Common myeloid progenitor, CD34-positive (primary cell): Measurements from ENCODE around the gene PSMB4.
"Not testable (repeated sequence)": the region's sequence is repeated elsewhere in the genome, so short reads cannot be mapped to it uniquely, and the experiment has no call there.

Experiments
- CTCF ChIA-PET: fragments of 350-600 bp; sonication (Branson Sonifier 250); formaldehyde crosslinking; loops from one replicate; lab custom pipeline; 2021; ENCODE audit warnings: antibody characterized with exemption; lab: Charles Lee
- POLR2A ChIA-PET: fragments of 350-600 bp; sonication (Branson Sonifier 250); formaldehyde crosslinking; loops from one replicate; lab custom pipeline; 2021; ENCODE audit warnings: antibody characterized with exemption; lab: Charles Lee
- DNase-seq, 3 donors: peaks; one replicate each; pipeline versions ENCODE4 v3.0.0 to v3.0.0-alpha.2; 2013
- H3K27ac ChIP-seq, 2 experiments: 1 replicate in 1 of 2; 2 replicates in 1 of 2; pipeline ENCODE4 v1.7.0; 2013; ENCODE audit warnings: inconsistent platforms in 2 of 2, low read length in 2 of 2, mild to moderate bottlenecking in 2 of 2, low read depth in 1 of 2, moderate library complexity in 1 of 2; ENCODE audit not compliant: severe bottlenecking in 2 of 2, insufficient read depth in 1 of 2, poor library complexity in 1 of 2
- H3K27me3 ChIP-seq, 5 experiments: replicated peaks in 2 of 5; 1 replicate in 3 of 5; 2 replicates in 2 of 5; pipeline versions ENCODE4 v1.6.1 to v1.7.0; 2013; ENCODE audit warnings: low read length in 4 of 5, mild to moderate bottlenecking in 2 of 5, moderate library complexity in 2 of 5, inconsistent platforms in 1 of 5; ENCODE audit not compliant: insufficient read depth in 5 of 5, control insufficient read depth in 4 of 5
- H3K36me3 ChIP-seq, 4 experiments: 1 replicate in 2 of 4; 2 replicates in 2 of 4; pipeline versions ENCODE4 v1.6.1 to v1.7.0; 2013; ENCODE audit warnings: low read length in 3 of 4, control low read depth in 1 of 4, mild to moderate bottlenecking in 1 of 4; ENCODE audit not compliant: control insufficient read depth in 4 of 4, insufficient read depth in 4 of 4
- H3K4me1 ChIP-seq, 4 experiments: 1 replicate in 3 of 4; 2 replicates in 1 of 4; pipeline versions ENCODE4 v1.6.1 to v1.7.1; 2013; ENCODE audit warnings: low read length in 3 of 4, mild to moderate bottlenecking in 3 of 4, control low read depth in 1 of 4, inconsistent platforms in 1 of 4, moderate library complexity in 1 of 4; ENCODE audit not compliant: control insufficient read depth in 4 of 4, insufficient read depth in 4 of 4; ENCODE audit errors: control extremely low read depth in 1 of 4
- H3K4me3 ChIP-seq, 7 experiments: 1 replicate in 4 of 7; 2 replicates in 3 of 7; pipeline versions ENCODE4 v1.5.1 to v1.7.0; 2013; ENCODE audit warnings: mild to moderate bottlenecking in 7 of 7, low read length in 6 of 7, moderate library complexity in 6 of 7, inconsistent platforms in 2 of 7, low read depth in 2 of 7, control low read depth in 1 of 7; ENCODE audit not compliant: insufficient read depth in 4 of 7, control insufficient read depth in 1 of 7; ENCODE audit errors: extremely low read depth in 1 of 7
- H3K9me3 ChIP-seq, 5 experiments: 1 replicate in 4 of 5; 2 replicates in 1 of 5; pipeline versions ENCODE4 v1.6.1 to v1.7.1; 2013; ENCODE audit warnings: low read length in 4 of 5, mild to moderate bottlenecking in 2 of 5, inconsistent platforms in 1 of 5, low read depth in 1 of 5, moderate library complexity in 1 of 5; ENCODE audit not compliant: control insufficient read depth in 4 of 5, insufficient read depth in 2 of 5; ENCODE audit errors: control extremely low read depth in 1 of 5
- WGBS: methylation state at CpG from one replicate; pipeline ENCODE4 v1.1.5; 2013; ENCODE audit not compliant: insufficient coverage; 5-methylcytosine and 5-hydroxymethylcytosine counted together

The PSMB4 gene

DNA sequence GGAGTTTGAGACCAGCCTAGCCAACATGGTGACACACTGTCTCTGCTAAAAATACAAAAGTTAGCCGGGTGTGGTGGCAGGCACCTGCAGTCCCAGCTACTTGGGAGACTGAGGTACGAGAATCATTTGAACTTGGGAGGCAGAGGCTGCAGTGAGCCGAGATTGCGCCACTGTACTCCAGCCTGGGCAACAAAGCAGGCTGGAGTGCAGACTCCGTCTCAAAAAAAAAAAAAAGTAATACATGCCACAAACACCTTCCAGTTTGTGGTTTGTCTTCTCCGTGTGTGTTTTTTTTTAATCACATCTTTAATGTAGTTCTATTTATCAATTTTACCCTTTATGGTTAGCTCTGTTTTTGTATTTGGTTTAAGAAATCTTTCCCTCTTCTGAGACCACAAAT is 37.6 kb downstream of the PSMB4 start:
- WGBS, result 96% methylated on average over 3 of the region's 6 CpGs
- no peak overlapping the region for H3K27ac ChIP-seq
- no peaks in the 10 kb centered on the region for H3K9me3 ChIP-seq
- H3K4me3 ChIP-seq, result no peak overlapping the region
- H3K36me3 ChIP-seq, result peaks cover 9 to 40% (median 17%) of the 10 kb centered on the region in 4 experiments
- H3K4me1 ChIP-seq, result peaks cover 0 to 9% (median 0%) of the 10 kb centered on the region in 4 experiments
- DNase-seq, result no peak
- no peaks in the 10 kb centered on the region for H3K27me3 ChIP-seq
- ChIA-PET POLR2A (interaction anchor here (0.6 kb wide), 1 partner anchor 317 kb away, joined by 3 read pairs; no protein-coding TSS in a partner anchor), CTCF (interaction anchor here (0.8 kb wide), 1 partner anchor 13 kb away, joined by 3 read pairs; no protein-coding TSS in a partner anchor)

DNA sequence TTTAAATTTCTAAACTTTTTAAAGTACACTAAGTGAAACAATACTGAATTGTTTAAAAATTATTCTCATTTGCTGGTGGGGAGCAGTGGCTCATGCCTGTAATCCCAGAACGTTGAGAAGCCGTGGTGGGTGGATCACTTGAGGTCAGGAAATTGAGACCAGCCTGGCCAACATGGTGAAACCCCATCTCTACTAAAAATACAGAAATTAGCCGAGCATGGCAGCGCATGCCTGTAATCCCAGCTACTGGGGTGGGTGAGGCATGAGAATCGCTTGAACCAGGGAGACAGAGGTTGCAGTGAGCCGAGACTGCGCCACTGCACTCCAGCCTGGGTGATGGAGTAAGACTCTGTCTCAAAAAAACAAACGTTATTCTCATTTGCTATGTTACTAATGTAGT is 38.0 kb downstream of the PSMB4 start:
- not testable (repeated sequence) for H3K27me3 ChIP-seq, H3K27ac ChIP-seq, H3K9me3 ChIP-seq, H3K4me1 ChIP-seq, H3K4me3 ChIP-seq, DNase-seq
- POLR2A ChIA-PET, result interaction anchor here (0.6 kb wide), 1 partner anchor 317 kb away, joined by 3 read pairs; no protein-coding TSS in a partner anchor
- CTCF ChIA-PET, result interaction anchor here (0.7 to 0.8 kb wide), 2 partner anchors 13 to 81 kb away, joined by 3 read pairs; no protein-coding TSS in a partner anchor
- H3K36me3 ChIP-seq, result peaks cover 9 to 41% (median 18%) of the 10 kb centered on the region in 4 experiments
- WGBS, result 100% methylated on average over 1 of the region's 8 CpGs

DNA sequence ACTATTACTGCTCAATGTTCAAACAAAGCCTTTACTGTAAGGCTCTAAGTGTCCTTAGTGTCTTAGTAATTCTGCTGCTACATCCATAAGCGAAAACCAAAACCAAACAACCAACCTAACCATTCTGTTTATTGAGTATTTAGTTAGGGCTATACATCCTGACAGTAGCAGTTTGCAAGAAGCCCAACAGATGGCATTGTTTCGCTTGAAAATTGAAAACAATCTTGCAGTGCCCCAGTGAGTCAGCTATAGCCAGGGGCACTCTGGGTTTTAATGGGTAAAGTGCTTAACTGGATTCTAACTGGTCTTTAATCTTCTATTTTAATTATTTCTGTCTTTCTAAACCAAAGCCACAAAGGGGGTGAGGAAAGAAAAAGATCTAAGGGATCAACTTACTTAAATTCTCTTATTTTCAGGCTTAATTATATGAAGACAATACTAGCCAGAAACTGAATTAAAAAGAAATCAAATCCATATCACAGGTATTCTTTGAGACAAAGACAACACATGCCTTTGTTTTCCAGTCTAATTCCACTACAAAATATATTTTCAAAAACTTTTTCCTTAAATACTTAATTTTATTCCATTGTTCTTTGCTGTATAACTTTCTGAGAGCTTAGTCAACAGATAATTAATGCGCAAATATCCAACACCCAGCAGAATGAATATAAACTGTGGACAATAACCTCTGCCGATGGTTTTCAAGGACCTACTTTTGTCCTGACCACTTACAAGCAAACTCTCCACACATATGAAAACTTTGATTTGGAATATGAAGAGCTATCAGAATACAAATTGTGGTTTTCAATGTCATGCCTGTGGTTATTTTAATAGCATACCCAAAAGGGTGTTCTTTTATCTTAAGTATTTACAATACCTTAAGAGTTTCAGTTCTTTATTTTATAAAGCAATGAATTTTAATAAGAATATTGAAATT is 44.7 kb downstream of the PSMB4 start:
- POLR2A ChIA-PET, result no interaction called here
- peaks cover 7 to 25% (median 14%) of the 10 kb centered on the region in 4 experiments for H3K36me3 ChIP-seq
- H3K27ac ChIP-seq, result no peak overlapping the region
- no peak overlapping the region for H3K4me3 ChIP-seq
- peak; percentile 76 to 90 (median 88) for DNase-seq
- WGBS, result 0% methylated on average over 1 of the region's 4 CpGs
- CTCF ChIA-PET, result interaction anchor here (0.8 to 1.5 kb wide), 14 partner anchors 10 to 392 kb away, joined by 3 to 6 read pairs (median 4); partner anchors contain the start of gene POGZ
- no peaks in the 10 kb centered on the region for H3K9me3 ChIP-seq
- peaks cover 0 to 11% (median 2%) of the 10 kb centered on the region in 4 experiments for H3K4me1 ChIP-seq
- H3K27me3 ChIP-seq, result no peaks in the 10 kb centered on the region

DNA sequence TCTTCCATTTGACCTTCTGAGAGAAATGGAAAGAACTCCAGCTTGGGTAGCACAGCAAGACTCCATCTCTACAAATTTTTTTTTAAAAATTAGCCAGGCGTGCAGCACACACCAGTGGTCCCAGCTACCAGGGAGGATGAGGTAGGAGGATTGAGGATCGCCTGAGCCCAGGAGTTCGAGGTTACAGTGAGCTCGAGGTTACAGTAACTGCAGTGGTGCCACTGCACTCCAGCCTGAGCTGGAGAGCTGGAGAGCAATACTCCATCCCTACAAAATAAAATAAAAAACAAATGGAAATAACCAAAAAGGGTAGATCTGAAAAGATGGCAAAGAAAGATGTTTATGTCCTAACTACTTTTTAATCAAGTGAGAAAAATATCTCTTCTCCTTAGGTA is 45.4 kb downstream of the PSMB4 start:
- CTCF ChIA-PET, result interaction anchor here (1.0 to 1.5 kb wide), 10 partner anchors 9 to 392 kb away, joined by 3 to 6 read pairs (median 4); partner anchors contain the start of gene POGZ
- H3K4me1 ChIP-seq, result peaks cover 0 to 11% (median 2%) of the 10 kb centered on the region in 4 experiments
- no peaks in the 10 kb centered on the region for H3K9me3 ChIP-seq
- DNase-seq, result no peak
- peaks cover 4 to 22% (median 15%) of the 10 kb centered on the region in 4 experiments for H3K36me3 ChIP-seq
- POLR2A ChIA-PET, result no interaction called here
- no peaks in the 10 kb centered on the region for H3K27me3 ChIP-seq
- H3K27ac ChIP-seq, result no peak overlapping the region
- H3K4me3 ChIP-seq, result no peak overlapping the region
- WGBS, result 92% methylated on average over 2 of the region's 4 CpGs

GRCh38 chr1:151447696-151448095 is 48.3 kb downstream of the PSMB4 start:
- Histone ChIP-seq H3K4me1 (peaks cover 0 to 11% (median 0%) of the 10 kb centered on the region in 4 experiments), H3K4me3 (no peak overlapping the region), H3K9me3 (no peaks in the 10 kb centered on the region), H3K36me3 (peaks cover 0 to 6% (median 4%) of the 10 kb centered on the region in 4 experiments), H3K27me3 (no peaks in the 10 kb centered on the region), H3K27ac (no peak overlapping the region)
- 100% methylated on average over 2 of the region's 2 CpGs for WGBS
- POLR2A ChIA-PET, result no interaction called here
- DNase-seq, result no peak
- CTCF ChIA-PET, result interaction anchor here (0.6 to 1.5 kb wide), 3 partner anchors 9 to 26 kb away, joined by 3 read pairs; no protein-coding TSS in a partner anchor
